AG20443 (cell line): ENCODE data around the gene RDH13.
"Not testable (repeated sequence)": the region's sequence is repeated elsewhere in the genome, so short reads cannot be mapped to it uniquely, and the experiment has no call there.

ENCODE experiments used
- DNase-seq: peaks from one replicate; pipeline ENCODE4 v3.0.0; 2012; ENCODE audit warnings: low spot score, mixed read lengths

The RDH13 gene

DNA sequence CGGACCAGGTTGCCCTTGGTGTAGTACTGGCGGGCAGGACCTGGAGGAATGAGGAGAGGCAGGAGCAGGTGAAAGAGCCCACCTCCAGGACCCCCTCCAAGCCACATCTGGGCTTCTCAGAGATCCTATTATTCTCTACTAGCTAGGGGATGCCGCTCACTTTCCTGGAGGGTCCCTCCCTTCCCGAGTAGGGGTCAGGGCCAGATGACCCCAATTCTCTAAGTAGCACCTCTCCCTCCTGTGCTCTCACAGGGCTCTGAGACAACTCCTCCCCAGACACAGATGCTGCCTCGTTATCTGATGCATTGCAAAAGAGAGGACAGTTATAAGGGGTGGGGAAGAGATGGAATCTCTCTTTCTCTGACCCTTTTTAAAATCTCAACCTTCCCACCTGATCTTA is 47.8 kb downstream of the RDH13 start:
- no peak for DNase-seq

DNA sequence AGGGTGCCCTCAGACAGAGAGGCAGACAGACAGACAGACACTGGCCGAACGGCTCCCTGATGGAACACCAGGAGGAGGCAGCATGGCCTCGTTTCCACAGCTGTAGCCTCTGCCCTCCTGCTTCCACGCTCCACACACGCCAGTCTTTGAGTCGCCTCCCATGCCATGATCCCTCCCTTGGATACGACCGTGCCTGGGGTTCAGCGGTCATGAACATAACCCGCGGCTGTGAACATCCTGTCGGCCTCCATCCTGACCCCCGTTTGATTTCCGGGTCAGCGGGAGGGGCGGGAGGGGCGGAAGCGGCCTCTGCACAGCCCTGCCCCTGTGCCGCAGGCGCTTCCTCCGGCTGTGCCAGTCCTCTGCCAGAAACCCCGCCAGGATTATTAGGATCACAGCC is 48.2 kb downstream of the RDH13 start:
- no peak for DNase-seq

GRCh38 chr19:55013596-55013995 is 49.4 kb downstream of the RDH13 start:
- DNase-seq, result no peak

GRCh38 chr19:55012306-55012705 is 50.6 kb downstream of the RDH13 start:
- no peak for DNase-seq

GRCh38 chr19:55010561-55010960 is 52.4 kb downstream of the RDH13 start:
- not testable (repeated sequence) for DNase-seq

GRCh38 chr19:55008781-55009180 is 54.2 kb downstream of the RDH13 start:
- not testable (repeated sequence) for DNase-seq

DNA sequence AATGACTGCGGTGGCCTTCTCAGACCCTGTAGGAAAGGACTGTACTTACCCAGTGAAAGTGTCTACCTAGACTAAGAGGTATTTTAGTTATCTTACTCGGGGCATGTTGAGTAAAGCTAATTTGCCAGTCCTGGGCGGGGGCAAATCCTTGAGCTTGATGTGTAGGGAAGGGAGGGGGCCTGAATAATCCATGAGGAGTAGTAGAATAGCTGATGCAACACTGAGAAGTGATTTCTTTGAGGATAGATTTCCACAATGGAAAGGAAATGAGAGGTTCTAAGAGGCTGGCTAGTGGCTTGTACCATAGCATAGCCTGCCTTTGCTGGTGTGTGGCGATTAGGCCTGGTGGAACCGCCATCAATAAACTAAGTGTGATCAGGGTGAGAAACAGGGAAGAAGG is 54.8 kb downstream of the RDH13 start:
- not testable (repeated sequence) for DNase-seq

DNA sequence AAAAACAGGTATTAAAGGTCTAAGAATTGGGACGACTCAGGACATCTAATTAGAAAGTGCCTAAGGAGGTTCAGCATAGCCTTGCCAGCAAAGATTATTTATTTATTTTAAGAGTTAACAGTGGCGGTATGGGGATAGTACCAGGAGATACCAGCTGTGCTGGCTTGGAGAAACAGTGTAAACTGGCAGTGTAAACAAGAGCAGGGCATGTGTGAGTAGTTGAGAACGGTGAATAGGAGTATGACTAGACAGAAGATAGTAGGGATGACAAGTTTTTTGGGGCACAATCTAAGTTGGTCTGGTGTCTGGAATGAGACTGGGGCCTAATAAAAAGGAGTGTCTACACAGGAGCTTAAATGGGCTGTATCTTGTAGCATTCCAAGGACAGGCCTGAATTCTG is 55.4 kb downstream of the RDH13 start:
- DNase-seq, result not testable (repeated sequence)

DNA sequence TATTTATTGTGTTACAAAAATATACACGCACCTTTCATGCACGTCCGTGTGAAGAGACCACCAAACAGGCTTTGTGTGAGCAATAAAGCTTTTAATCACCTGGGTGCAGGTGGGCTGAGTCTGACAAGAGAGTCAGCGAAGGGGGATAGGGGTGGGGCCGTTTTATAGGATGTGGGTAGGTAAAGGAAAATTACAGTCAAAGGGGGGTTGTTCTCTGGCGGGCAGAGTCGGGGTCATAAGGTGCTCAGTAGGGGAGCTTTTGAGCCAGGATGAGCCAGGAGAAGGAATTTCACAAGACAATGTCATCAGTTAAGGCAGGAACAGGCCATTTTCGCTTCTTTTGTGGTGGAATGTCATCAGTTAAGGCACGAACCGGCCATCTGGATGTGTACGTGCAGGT is 56.2 kb downstream of the RDH13 start:
- not testable (repeated sequence) for DNase-seq

- DNase-seq, result no peak
Measured at GRCh38 chr19:55005684-55006488, 57.1 kb downstream of the RDH13 start.

DNA sequence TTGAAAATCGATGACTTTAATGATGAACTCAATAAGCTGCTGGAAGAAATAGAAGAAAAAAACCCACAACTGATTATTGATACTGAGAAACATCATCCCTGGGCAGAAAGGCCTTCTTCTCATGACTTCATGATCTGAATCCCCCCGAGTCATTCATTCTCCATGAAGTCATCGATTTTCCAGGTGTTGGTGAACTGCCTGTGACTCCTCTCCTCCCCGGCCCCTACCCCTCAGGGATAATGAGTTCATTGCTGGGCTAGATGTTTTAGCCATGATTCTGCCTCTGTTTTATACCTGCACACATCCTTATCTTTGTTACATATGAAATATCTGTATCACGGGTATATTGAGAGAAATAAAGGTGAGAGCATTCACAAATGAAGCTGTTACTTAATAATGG is 62.2 kb downstream of the RDH13 start:
- DNase-seq, result no peak

- not testable (repeated sequence) for DNase-seq
Measured at GRCh38 chr19:54998751-54999239, 64.2 kb downstream of the RDH13 start.

- no peak for DNase-seq
Measured at GRCh38 chr19:54995561-54995960, 67.4 kb downstream of the RDH13 start.
